Airway epithelial cell (primary cell): ENCODE data around the gene OR10H4. TPM values are rescaled to one million over a fixed set of nuclear protein-coding genes. Genes with fewer than 3 reads are reported as not detected.

Experiments
- total RNA-seq: library from RNA; depleted of rRNA; stranded (reverse); fragments of >200 nt; gene quantifications from 2 replicates; pipeline ENCODE4 v1.2.3, GENCODE V29; 2015

Gene OR10H4
- not detected in 2 replicates for total RNA-seq

DNA sequence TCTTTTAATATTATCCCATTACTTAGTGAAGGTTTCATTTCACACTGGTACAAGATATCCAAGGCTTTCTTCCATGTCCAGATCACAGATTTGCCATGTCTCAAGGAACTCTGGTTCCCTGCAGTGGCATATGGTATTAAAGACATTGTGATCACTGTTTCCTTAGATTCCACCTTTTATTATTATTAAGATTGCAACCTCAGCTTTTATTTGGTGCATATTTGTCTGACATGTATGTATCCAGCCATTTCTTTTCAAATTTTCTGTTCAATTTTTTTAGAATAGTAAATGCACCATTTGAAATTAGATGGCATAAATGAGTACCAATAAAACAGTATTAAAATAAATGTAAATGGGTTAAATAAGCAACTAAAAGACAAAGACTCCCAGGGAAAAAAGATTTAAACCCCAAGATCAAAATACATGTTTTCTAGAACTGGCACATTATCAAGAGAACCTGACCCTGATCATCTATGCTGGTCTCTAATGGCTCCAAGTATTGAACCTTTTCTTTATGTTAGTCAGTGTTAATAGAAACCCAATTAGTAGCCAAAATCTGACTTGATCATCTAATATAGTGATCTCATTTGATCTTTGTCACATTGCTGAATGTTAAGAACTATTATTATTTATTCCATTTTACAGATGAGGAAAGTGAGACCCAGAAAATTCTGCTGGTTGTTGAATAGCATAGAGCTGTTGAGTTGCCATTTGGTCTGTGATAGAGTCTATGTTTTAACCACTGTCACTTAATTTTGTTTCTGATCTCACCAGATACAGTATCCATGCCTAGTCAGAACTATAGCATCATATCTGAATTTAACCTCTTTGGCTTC, at the start of gene OR10H4:
TSS of gene OR10H4 (plus strand) at position 786 of the 836 bp plus-strand sequence. CDS start at position 786, 0 bp downstream.

GRCh38 chr19:15934332-15935078, 14.3 kb upstream of the OR10H4 start, which contains the start of gene CYP4F11:
Gene CYP4F11, minus strand, starts transcription at chr19:15934529. Its CDS starts 121 bp downstream, at chr19:15934408.

Other genes with a start within 250 kb of the OR10H4 start
- not detected in 2 replicates for gene OR10H2, start 221.0 kb upstream of the OR10H4 start, total RNA-seq
- gene OR10H3, start 211.0 kb upstream of the OR10H4 start, total RNA-seq, result not detected in 2 replicates
- not detected in 2 replicates for gene OR10H5, start 161.3 kb upstream of the OR10H4 start, total RNA-seq
- 0.21 TPM in 1 of 2 replicates, not detected in the other for gene OR10H1, start 133.3 kb upstream of the OR10H4 start, total RNA-seq
- gene CYP4F2, start 50.9 kb upstream of the OR10H4 start, total RNA-seq, result 0.14 TPM in 1 of 2 replicates, not detected in the other
- gene CYP4F11, start 14.5 kb upstream of the OR10H4 start, total RNA-seq, result not detected in 2 replicates
- 476 and 560 TPM in 2 replicates for gene TPM4, start 127.5 kb downstream of the OR10H4 start, total RNA-seq
- 55.9 and 68.3 TPM in 2 replicates for gene RAB8A, start 162.9 kb downstream of the OR10H4 start, total RNA-seq
- gene HSH2D, start 194.7 kb downstream of the OR10H4 start, total RNA-seq, result 0.85 TPM in 1 of 2 replicates, not detected in the other
- gene CIB3, start 224.5 kb downstream of the OR10H4 start, total RNA-seq, result not detected in 2 replicates
- gene FAM32A, start 236.4 kb downstream of the OR10H4 start, total RNA-seq, result 76.8 and 83.1 TPM in 2 replicates
- 49.7 and 61.1 TPM in 2 replicates for gene AP1M1, start 248.9 kb downstream of the OR10H4 start, total RNA-seq